ENCODE results near the gene TANGO2.
A peak's percentile ranks its signal among the peaks of the same experiment; 100 is the strongest.
"Not testable (repeated sequence)": the region's sequence is repeated elsewhere in the genome, so short reads cannot be mapped to it uniquely, and the experiment has no call there.

Gene TANGO2

GRCh38 chr22:20066617-20067383, 45.9 kb downstream of the TANGO2 start:
- DNase-seq, result no peak

GRCh38 chr22:20067384-20067682, 46.4 kb downstream of the TANGO2 start:
- not testable (repeated sequence) for DNase-seq

- no peak for DNase-seq
Observed at GRCh38 chr22:20068640-20069039, 47.7 kb downstream of the TANGO2 start.

- no peak for DNase-seq
Observed at GRCh38 chr22:20069331-20070042, 48.6 kb downstream of the TANGO2 start.

- no peak for DNase-seq
Observed at GRCh38 chr22:20071524-20071972, 50.6 kb downstream of the TANGO2 start.

- no peak for DNase-seq
Observed at GRCh38 chr22:20076627-20077172, 55.8 kb downstream of the TANGO2 start.

GRCh38 chr22:20079745-20080444, 59.0 kb downstream of the TANGO2 start, which contains the start of gene DGCR8:
TSS of gene DGCR8 (plus strand) at chr22:20080241. CDS start at chr22:20085964, 5,723 bp downstream.
- DNase-seq, result peak; percentile 77

- DNase-seq, result no peak
Observed at GRCh38 chr22:20080445-20080775, 59.5 kb downstream of the TANGO2 start.

GRCh38 chr22:20080776-20081654, 60.1 kb downstream of the TANGO2 start:
- DNase-seq, result no peak

GRCh38 chr22:20083157-20083890, 62.4 kb downstream of the TANGO2 start:
- DNase-seq, result no peak

GRCh38 chr22:20083891-20084546, 63.1 kb downstream of the TANGO2 start:
- no peak for DNase-seq

- DNase-seq, result no peak
Observed at GRCh38 chr22:20084547-20085413, 63.9 kb downstream of the TANGO2 start.

- no peak for DNase-seq
Observed at GRCh38 chr22:20085651-20086050, 64.7 kb downstream of the TANGO2 start.

- no peak for DNase-seq
Observed at GRCh38 chr22:20086101-20086599, 65.2 kb downstream of the TANGO2 start.

- DNase-seq, result no peak
Observed at GRCh38 chr22:20086763-20087162, 65.9 kb downstream of the TANGO2 start.

GRCh38 chr22:20087319-20088262, 66.7 kb downstream of the TANGO2 start:
- DNase-seq, result no peak

- no peak for DNase-seq
Observed at GRCh38 chr22:20088263-20088648, 67.3 kb downstream of the TANGO2 start.

GRCh38 chr22:20089226-20089976, 68.5 kb downstream of the TANGO2 start:
- no peak for DNase-seq
